ENCODE measurements around the gene UEVLD. TPM values are rescaled to one million over a fixed set of nuclear protein-coding genes. Genes with fewer than 3 reads are reported as not detected.
A peak's percentile ranks its signal among the peaks of the same experiment; 100 is the strongest.

The UEVLD gene
- polyA plus RNA-seq, 1 donor from 2014 or later = 7.6 TPM

- Mint-ChIP-seq H3K9me3 (no peaks in the 10 kb centered on the region), H3K4me3 (peak overlapping the region in 1 of 4 donors; percentile 18), H3K27me3 (no peaks in the 10 kb centered on the region), H3K36me3 (peaks cover 10% of the 10 kb centered on the region), H3K27ac (peak overlapping the region in 1 of 3 donors; percentile 57), H3K4me1 (peaks cover 1 to 6% (median 4%) of the 10 kb centered on the region in 3 donors)
These were observed 92.8 kb downstream of the UEVLD start for GRCh38 chr11:18495703-18496102.

DNA sequence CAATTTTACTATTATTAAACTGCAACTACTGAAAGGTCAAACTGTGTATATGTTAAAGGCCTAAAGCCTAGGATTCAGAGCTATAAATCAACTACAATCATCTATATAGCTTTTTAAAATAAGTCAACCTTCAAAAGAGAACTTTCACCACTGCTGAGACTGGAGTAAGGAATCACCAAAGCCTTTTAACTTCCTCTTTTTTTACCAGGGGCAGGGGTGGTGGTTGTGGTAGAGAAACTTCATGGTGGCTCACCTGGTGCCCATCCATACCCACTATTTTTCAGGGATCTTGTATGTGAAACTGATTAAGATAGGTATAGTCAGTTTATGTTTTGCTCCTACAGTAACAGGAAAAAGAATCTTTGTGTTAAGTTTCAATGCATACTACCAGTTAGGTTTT is 93.3 kb downstream of the UEVLD start:
- Mint-ChIP-seq H3K9me3 (no peaks in the 10 kb centered on the region), H3K36me3 (peaks cover 12% of the 10 kb centered on the region), H3K4me3 (no peak overlapping the region), H3K27me3 (no peaks in the 10 kb centered on the region), H3K4me1 (peaks cover 4 to 6% (median 5%) of the 10 kb centered on the region in 3 donors), H3K27ac (no peak overlapping the region)

DNA sequence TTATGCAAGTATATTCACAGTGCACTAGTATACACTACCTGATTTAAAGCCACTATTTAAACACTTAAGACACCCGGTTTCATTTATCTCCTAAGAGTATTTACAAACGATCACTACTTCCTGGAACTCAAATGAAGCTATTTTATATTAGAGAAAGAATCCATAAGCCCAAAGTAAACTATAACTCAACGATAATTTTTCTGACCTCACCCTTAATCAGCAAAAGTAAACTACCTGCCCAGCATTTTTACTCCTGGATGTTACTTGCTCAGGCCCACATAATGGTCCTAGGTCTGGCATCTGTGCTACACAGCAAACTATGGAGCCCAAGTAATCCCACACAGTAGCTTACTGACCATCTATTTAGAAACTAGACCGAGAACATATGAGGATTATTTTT is 95.2 kb downstream of the UEVLD start:
- H3K27ac Mint-ChIP-seq = no peak overlapping the region
- peaks cover 6 to 9% (median 8%) of the 10 kb centered on the region in 3 donors for H3K4me1 Mint-ChIP-seq
- peaks cover 19% of the 10 kb centered on the region for H3K36me3 Mint-ChIP-seq
- H3K9me3 Mint-ChIP-seq = no peaks in the 10 kb centered on the region
- no peak overlapping the region for H3K4me3 Mint-ChIP-seq
- no peaks in the 10 kb centered on the region for H3K27me3 Mint-ChIP-seq

DNA sequence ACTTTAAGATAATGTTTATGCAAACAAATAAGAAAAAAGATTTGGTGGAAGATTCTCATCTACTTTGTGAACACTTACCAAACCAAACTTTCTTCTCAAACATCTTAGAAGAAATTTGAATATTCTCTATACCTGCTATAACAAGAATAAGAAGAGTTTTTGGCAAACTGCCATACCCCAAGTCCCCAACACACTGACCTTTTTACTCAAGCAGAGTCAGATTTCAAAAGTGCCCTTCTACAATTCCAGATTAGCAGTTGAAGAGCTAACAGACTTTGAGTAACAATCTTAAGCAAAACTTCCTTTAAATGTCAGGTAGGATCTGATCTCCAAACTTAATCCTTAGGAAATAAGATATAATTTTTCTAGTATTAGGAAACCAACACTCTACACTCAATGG is 95.6 kb downstream of the UEVLD start:
- Mint-ChIP-seq H3K36me3 (peaks cover 22% of the 10 kb centered on the region), H3K4me3 (no peak overlapping the region), H3K4me1 (peaks cover 6 to 9% (median 8%) of the 10 kb centered on the region in 3 donors), H3K27ac (no peak overlapping the region), H3K27me3 (no peaks in the 10 kb centered on the region), H3K9me3 (no peaks in the 10 kb centered on the region)

DNA sequence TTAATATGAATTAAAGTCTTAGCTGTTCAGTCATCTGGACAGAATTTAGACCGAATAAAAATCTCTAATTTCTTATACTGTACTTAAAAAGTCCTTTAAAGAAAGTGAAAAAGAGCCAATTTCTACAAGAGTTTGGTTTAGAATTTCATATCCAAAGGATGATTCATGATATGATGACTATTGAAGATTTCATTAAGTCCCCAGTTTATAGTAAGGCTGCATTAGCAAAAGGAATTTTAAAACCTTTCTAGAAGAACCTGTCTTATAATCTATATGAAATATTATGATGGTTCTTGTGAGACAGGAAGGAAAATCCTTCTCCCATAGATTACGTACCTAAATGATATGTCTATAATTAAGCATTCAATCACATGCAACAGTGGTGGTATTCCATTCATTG is 96.6 kb downstream of the UEVLD start:
- Mint-ChIP-seq H3K27me3 (no peaks in the 10 kb centered on the region), H3K27ac (no peak overlapping the region), H3K9me3 (no peaks in the 10 kb centered on the region), H3K4me3 (no peak overlapping the region), H3K4me1 (peaks cover 6 to 9% (median 8%) of the 10 kb centered on the region in 3 donors), H3K36me3 (peaks cover 22% of the 10 kb centered on the region)

- no peaks in the 10 kb centered on the region for H3K9me3 Mint-ChIP-seq
- no peaks in the 10 kb centered on the region for H3K27me3 Mint-ChIP-seq
- H3K27ac Mint-ChIP-seq = no peak overlapping the region
- peaks cover 22% of the 10 kb centered on the region for H3K36me3 Mint-ChIP-seq
- H3K4me3 Mint-ChIP-seq = no peak overlapping the region
- peaks cover 6 to 9% (median 8%) of the 10 kb centered on the region in 3 donors for H3K4me1 Mint-ChIP-seq
These were observed 97.6 kb downstream of the UEVLD start for GRCh38 chr11:18490736-18491485.

- H3K27me3 Mint-ChIP-seq = no peaks in the 10 kb centered on the region
- H3K4me3 Mint-ChIP-seq = no peak overlapping the region
- peaks cover 22% of the 10 kb centered on the region for H3K36me3 Mint-ChIP-seq
- H3K27ac Mint-ChIP-seq = no peak overlapping the region
- H3K9me3 Mint-ChIP-seq = no peaks in the 10 kb centered on the region
- peaks cover 2 to 9% (median 3%) of the 10 kb centered on the region in 3 donors for H3K4me1 Mint-ChIP-seq
These were observed 98.2 kb downstream of the UEVLD start for GRCh38 chr11:18490319-18490718.

GRCh38 chr11:18485913-18486528 is 102.5 kb downstream of the UEVLD start:
- H3K4me1 Mint-ChIP-seq = peaks cover 1 to 13% (median 2%) of the 10 kb centered on the region in 3 donors
- peaks cover 27% of the 10 kb centered on the region for H3K36me3 Mint-ChIP-seq
- no peaks in the 10 kb centered on the region for H3K9me3 Mint-ChIP-seq
- no peak overlapping the region for H3K4me3 Mint-ChIP-seq
- H3K27me3 Mint-ChIP-seq = no peaks in the 10 kb centered on the region
- H3K27ac Mint-ChIP-seq = peak overlapping the region in 1 of 3 donors; percentile 35

Other genes starting within 250 kb of the UEVLD start
- gene LDHA, start 194.2 kb downstream of the UEVLD start, polyA plus RNA-seq = 263 TPM
- not detected for gene LDHC, start 176.4 kb downstream of the UEVLD start, polyA plus RNA-seq
- gene LDHAL6A, start 132.9 kb downstream of the UEVLD start, polyA plus RNA-seq = not detected
- 51.7 TPM for gene TSG101, start 61.8 kb downstream of the UEVLD start, polyA plus RNA-seq
- 0.89 TPM for gene MISFA, start 11.1 kb upstream of the UEVLD start, polyA plus RNA-seq
- gene SPTY2D1, start 45.6 kb upstream of the UEVLD start, polyA plus RNA-seq = 4.3 TPM
- 0.56 TPM for gene TMEM86A, start 110.0 kb upstream of the UEVLD start, polyA plus RNA-seq
- 4.0 TPM for gene IGSF22, start 137.5 kb upstream of the UEVLD start, polyA plus RNA-seq
- not detected for gene PTPN5, start 203.1 kb upstream of the UEVLD start, polyA plus RNA-seq